ENCODE data around the gene NSRP1.

NSRP1 gene

DNA sequence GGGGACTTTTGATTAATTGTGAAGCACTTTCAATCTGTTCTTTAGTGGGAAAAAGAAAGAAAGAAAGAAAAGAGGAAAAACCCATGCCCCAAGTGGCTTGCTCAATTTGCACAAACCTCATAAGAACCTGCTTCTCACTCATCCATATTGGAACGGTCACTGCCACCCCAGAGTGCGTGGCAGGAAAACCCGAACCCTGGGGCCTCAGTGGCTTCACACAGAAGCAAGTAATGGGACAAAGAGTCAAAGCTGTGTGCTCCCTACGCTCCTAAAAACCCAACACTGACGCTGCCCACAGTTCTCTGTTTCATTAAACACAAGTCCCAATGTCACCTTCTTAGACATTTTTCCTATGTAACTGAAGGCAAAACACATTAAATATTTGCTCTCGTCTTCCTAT, 117.7 kb downstream of the NSRP1 start:
- H3K27me3 Mint-ChIP-seq = peaks cover 34% of the 10 kb centered on the region
- no peaks in the 10 kb centered on the region for H3K9me3 Mint-ChIP-seq
- H3K4me3 Mint-ChIP-seq = no peak overlapping the region
- H3K27ac Mint-ChIP-seq = no peak overlapping the region
- no peaks in the 10 kb centered on the region for H3K36me3 Mint-ChIP-seq
- H3K4me1 Mint-ChIP-seq = peaks cover 21% of the 10 kb centered on the region

DNA sequence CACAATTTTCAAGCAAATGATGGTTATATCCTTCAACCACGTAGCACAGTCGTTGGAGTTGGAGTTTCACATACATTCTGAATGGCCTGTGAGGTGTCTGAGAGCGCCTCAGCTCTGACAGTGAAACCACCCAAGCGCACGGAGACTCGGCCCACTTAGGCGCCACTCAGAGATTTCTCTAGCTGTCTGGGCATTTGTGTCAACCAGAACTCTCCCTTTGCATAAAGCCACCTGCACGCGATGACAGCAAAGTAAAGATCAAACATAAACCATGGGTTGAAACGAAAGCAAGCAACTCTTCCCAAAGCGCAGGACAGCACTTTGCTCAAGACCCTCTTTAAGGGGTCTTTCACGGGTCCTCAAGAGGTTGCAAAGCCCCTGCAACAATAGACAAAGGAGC, 118.3 kb downstream of the NSRP1 start:
- H3K27ac Mint-ChIP-seq = no peak overlapping the region

DNA sequence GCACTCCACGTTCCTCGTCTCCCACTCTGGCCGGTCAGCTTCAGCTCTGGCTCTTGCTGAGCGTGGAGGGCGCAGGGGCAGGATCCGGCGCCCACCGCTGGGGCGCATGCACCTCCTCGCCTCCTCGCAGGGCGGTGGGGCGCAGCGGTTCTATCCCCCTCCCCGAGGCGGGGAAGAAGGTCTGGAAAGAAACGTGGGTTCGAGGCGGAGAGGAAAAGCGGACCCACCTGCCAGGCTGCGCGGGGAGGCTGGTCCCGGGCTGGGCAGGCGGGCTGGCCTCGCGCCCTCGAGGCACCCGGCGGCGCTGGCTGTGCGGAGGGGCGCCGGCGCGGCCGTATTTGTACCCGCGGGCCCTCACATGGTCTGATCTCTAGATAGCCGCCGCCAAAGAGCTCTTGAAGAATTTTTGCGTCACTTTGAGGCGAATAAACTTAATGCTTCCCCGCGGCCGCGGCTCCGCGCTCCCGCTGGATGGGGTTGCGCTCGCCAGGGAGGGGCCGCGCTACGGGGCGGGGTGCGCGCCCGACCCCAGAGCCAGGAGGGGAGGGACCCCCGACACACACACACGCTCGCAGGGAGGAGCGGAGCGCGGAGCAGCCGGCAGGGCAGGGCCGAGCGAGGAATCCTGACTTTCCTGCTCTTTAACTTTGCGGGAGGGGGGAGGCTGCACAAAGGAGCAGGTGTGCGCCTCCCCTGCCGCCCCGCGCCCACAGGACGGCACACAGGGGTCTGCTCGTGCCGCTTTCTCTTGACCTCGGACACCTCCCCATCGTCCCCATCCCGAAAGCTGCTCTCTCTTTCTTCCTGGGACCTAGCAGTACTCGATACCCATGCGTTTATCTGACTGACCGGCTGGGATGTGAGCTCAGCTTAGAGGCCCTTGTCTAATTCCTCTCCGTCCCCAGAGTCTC, 119.0 kb downstream of the NSRP1 start, which contains the start of gene SLC6A4:
Gene SLC6A4 (minus strand): TSS at position 312 of the 911 bp plus-strand sequence. CDS start 13,739 bp downstream, outside the sequence.
- no peaks in the 10 kb centered on the region for H3K9me3 Mint-ChIP-seq
- peaks cover 39% of the 10 kb centered on the region for H3K27me3 Mint-ChIP-seq
- H3K4me1 Mint-ChIP-seq = peaks cover 21% of the 10 kb centered on the region
- H3K27ac Mint-ChIP-seq = no peak within 1 kb of the TSS
- H3K4me3 Mint-ChIP-seq = peak within 1 kb of the TSS; percentile 80
- no peaks in the 10 kb centered on the region for H3K36me3 Mint-ChIP-seq

More for the DNA sequence above, 118.3 kb downstream of the NSRP1 start:
- H3K27me3 Mint-ChIP-seq = peaks cover 40% of the 10 kb centered on the region
- no peaks in the 10 kb centered on the region for H3K9me3 Mint-ChIP-seq
- H3K36me3 Mint-ChIP-seq = no peaks in the 10 kb centered on the region
- peaks cover 21% of the 10 kb centered on the region for H3K4me1 Mint-ChIP-seq
- H3K4me3 Mint-ChIP-seq = peak overlapping the region; percentile 74

All from activated naive CD4-positive, alpha-beta T cell treated with anti-CD3 and anti-CD28 coated beads, Interleukin-2, amount 50 U/mL, for 24 hours (primary cell).